GM19023 (cell line): ENCODE measurements around the gene SIRPD.
"Not testable (repeated sequence)": the region's sequence is repeated elsewhere in the genome, so short reads cannot be mapped to it uniquely, and the experiment has no call there.

ENCODE experiments used
- ATAC-seq: cut with Tn5 transposase; IDR thresholded peaks from one replicate; pipeline ENCODE4 v1.9.1; 2021; ENCODE audit warnings: mild to moderate bottlenecking, moderate library complexity; ENCODE audit not compliant: unreplicated experiment

Gene SIRPD

DNA sequence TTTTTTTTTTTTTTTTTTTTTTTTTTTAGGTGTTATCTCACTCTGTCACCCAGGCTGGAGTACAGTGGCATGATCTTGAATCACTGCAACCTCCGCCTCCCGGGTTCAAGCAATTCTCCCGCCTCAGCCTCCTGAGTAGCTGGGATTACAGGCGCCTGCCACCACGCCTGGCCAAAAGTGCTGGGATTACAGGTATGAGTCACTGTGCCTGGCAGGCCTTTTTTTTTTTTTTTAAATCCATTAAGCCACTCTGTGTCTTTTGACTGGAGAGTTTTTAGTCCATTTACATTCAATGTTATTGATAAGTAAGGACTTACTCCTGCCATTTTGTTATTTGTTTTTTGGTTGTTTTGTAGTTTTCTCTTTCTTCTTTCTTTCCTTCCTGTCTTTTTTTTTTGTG is 60.1 kb downstream of the SIRPD start:
- ATAC-seq, result not testable (repeated sequence)

DNA sequence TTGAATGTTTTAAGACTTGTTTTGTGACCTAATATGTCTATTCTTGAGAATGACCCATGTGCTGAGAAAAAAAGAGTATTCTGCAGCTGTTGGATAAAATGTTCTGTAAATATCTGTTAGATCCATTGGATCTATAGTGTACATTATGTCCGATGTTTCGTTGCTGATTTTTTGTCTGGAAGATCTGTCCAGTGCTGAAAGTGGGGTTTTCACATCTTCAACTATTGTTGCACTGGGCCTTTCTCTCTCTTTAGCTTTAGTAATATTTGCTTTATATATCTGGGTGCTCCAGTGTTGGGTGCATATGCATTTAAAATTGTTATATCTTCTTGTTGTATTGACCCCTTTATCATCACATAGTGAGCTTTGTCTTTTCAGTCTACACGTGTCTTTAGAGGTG is 60.6 kb downstream of the SIRPD start:
- ATAC-seq, result no peak

DNA sequence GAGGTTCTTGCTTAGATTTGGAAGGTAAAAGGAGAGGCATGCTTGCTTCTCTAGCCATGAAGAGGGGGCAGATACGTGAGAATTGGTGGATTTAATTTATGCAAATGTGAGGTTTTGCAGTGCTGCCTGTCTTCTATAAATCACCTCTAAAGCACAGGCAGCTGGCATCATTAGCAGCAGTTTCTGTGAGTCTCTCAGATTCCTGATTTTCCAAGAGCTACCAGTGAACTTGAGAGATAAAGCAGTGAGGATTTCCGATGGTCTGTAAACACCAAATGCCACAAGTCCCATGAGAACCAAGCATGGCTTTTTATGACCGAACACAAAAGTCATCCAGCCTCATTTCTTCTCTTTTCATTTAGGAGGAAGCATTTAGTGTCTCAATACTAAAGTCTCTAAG is 63.1 kb downstream of the SIRPD start:
- ATAC-seq, result no peak

DNA sequence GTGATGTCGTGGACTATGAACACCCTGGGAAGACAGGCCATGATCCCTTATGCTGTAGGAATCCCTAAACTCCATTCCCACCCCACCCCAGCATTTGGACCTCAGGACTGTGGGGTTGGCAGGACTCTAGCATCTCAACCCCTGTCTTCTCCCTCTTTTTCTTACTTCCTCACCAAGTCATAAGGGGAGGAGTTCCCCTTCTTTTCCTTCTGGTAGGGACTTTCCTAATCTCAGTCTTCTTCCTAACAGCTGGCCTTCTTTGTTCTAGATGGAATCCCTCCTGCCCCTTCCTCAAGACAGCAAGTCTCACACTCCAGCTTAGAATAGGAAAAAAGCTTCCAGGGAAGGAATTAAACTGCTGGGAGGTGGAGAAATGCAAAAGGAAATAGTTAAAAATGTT is 64.0 kb downstream of the SIRPD start:
- no peak for ATAC-seq

DNA sequence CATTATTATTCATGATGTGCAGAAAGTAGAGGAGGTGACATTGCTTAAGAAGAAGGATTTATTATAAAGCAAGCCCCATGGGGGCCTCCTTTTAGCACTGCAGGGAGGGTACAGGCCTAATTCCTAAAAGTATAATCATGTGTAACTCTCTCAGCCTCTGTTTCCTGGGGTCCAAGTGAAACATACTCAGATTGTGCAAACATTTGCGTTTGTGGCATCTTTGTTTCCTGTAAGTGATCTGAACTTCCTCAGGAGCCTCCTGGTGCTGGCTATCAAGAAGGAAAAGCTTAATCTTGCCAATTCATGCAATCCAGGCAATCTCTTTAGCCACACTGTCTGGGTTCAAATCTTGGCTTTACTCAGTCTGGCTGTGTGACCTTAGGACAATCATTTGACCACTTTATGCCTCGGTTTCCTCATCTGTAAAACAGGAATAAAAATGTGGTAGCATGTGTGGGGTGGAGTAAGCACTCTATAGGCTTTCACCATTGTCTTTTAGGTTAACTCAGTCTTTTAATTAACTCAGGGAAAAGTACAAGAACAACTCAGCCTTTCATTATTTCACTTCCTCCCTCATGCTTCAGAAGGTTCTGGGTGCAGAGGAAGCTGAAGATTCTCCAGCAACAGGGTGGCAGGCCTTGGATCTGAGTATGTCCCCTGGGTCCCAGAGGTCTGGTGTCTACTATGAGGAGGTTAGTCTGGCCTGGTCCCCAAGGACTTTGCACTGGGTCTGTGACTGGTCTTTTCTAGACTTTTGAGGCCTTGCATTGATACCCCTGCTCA is 65.5 kb downstream of the SIRPD start:
- no peak for ATAC-seq

DNA sequence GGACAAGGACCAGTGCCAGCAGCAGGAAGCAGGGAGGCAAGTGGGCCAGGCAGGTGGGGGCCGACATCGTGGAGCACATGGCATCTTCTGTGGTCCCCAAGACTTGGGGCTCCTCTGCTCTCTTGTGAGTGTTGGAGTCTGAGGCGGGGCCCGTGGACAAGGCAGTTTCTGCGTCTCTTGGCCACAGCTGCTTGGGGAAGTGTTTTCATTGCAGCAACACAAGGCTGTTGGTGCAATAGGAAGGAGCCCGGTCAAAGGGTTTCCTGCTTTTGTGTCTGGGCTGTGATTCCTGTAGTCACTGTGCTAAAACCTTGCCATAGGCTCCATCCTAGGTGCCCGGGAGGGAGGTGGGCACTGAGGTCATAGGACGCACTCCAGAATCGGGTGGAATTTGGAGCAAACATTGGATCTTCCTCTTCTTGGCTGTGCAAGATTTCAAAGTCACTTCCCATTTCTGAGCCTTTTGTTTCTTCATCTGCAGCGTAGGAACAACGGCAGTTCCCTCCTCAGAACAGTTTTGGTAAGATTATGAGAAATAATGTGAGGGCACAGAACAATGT is 66.1 kb downstream of the SIRPD start, which contains the start of gene SIRPB2:
TSS of gene SIRPB2 (minus strand) at position 140 of the 560 bp plus-strand sequence. CDS start at position 79, 61 bp downstream.
- ATAC-seq, result no peak

DNA sequence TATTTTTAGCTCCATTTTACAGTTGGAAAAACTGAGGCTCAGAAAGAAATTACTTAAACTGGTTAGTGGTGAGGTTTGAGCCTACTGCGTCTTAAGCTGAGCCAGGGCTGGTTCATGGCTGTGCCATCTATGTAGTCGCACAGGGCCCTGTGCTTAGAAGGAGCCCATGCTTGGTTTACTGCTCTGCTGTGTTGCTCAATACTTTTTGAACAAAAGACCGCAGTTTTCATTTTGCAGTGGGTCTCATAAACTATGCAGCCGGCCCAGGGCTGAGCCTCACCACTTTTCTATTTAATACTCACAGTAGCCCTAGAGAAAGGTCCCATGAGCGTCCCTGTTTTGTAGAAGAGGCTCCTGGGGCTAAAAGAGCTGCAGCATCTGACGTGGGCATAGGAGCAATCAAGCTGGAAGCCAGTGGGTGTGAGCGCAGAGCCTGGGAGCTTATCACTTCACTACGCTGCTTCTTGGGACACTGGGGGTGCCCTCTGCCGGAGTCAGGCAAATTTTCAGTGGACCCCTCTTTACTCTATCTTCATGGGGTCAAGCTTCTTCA is 66.8 kb downstream of the SIRPD start:
- ATAC-seq, result no peak

DNA sequence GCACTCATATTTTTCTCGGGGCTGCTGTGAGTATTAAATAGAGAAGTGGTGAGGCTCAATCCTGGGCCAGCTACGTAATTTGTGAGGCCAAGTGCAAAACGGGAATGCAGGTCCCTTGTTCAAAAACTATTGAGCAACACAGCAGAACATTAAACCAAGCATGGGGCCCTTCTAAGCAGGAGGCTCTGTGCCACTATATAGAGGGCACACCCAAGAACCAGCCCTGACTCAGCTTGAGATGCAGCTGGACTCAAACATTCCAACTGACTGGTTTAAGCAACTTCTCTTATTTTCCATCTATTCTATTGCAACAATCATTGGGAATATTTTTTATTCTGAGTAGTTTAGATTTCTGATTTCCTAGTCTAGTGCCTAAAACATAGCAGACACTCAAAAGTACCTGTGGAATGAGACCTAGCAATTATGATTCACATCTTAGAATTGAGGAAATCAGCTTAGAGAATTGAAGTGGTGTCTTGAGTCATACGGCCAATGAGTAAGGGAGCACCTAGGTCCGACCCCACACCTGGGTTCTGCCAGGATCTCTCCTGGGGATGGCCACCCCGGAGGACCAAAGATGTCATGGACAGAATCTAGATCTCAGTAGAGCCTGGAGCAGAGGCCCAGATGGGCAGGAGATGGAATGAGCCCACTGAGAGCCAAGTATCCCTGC is 67.6 kb downstream of the SIRPD start:
- no peak for ATAC-seq

DNA sequence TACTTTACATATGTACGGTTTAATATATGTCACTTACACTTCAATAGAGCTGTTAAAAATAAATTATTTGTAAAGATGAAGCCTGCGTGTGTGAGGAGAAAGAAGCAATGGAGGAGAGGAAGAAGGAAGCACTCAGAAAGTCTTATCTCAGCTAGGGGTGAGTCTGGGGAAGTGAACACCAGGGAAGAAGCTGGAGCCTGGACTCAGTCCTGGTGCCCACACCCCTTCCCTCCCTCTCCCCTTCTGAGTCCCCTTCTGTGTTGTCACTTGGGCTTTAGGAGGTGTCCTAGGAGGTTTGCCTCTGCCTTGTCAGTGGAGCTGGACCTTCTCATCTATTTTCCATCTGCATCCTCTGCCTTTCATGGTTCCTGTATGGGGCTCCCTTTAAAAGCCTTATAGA is 68.2 kb downstream of the SIRPD start:
- no peak for ATAC-seq

DNA sequence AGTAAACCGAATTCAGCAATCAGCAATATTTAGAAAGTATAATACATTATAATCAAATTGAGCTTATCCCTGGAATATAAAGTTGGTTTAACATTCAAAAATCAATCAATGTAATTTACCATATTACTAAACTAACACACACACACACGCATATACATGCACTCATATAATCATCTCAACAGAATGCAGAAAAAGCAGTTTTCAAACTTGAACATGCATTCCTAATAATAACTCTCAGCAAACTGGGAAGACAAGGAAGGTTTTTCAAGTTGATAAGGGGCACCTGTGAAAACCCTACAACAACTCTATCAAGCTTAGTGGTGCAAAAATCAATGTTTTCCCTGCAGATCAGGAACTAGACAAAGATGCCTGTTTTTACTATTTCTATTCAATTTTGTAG is 70.9 kb downstream of the SIRPD start:
- ATAC-seq, result no peak

DNA sequence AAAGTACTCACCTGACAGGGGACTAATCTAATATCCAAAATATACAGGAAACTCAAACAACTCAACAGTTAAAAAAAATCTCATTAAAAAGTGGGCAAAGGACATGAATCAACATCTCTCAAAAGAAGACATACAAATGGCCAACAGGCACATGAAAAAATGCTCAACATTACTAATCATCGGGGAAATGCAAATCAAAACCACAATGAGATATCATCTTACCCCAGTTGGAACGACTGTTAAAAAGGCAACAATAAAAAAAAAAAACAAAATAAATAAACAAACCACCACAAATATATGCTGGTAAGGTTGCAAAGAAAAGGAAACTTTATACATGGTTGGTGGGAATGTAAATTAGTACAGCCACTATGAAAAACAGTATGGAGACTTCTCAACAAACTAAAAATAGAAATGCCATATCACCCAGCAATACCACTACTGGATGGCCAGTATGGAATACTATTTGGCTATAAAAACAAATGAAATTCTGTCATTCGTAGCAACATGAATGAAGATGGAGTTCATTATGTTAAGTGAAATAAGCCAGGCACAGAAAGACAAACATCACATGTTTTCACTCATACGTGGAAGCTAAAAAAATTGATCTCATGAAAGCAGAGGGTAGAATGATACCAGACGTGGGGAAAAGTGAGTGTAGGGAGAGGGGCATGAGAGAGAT is 72.9 kb downstream of the SIRPD start:
- ATAC-seq, result no peak
